ENCODE measurements around the gene SEC61G. TPM values are rescaled to one million over a fixed set of nuclear protein-coding genes. Genes with fewer than 3 reads are reported as not detected.
A peak's percentile ranks its signal among the peaks of the same experiment; 100 is the strongest.

Gene SEC61G
- total and polyA plus RNA-seq, 4 donors, result 95.8 to 153 (median 151) TPM

DNA sequence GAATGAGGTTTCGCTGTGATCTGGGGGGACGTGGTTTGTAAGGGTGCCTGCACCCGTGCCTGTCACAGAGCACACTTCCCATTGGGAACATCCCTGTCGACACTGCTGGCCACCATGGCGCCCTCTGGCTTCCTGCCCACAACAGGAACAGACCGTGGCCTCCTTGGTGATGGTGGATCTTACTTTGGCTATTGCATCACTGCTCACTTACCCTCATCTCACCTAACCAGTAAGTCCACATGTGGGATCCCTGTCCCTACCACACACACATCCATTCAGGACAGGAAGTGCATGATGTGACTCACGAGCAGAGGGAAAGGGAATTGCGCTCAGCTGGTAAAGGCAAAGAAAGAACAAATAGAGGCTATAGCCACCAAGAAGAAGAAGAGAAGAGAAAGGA is 26.2 kb upstream of the SEC61G start:
- Histone ChIP-seq H3K9me3 (ENCODE audit: control insufficient read depth, insufficient read depth, low read length) (no peaks in the 10 kb centered on the region), H3K4me3 (ENCODE audit: low read depth, low read length) (no peak overlapping the region), H3K27me3 (ENCODE audit: control insufficient read depth, insufficient read depth, low read length) (no peaks in the 10 kb centered on the region), H3K36me3 (ENCODE audit: control insufficient read depth, insufficient read depth, low read length) (no peaks in the 10 kb centered on the region), H3K4me1 (ENCODE audit: control insufficient read depth, insufficient read depth, low read length) (peaks cover 3% of the 10 kb centered on the region), H3K27ac (ENCODE audit: low read depth, low read length) (no peak overlapping the region)
- no peak for DNase-seq (ENCODE audit: low read depth in 4 of 6, low spot score in 6 of 6)
- WGBS (ENCODE audit: insufficient coverage), result 88% methylated on average over 7 of the region's 8 CpGs

GRCh38 chr7:54783952-54784351 is 24.9 kb upstream of the SEC61G start:
- no peaks in the 10 kb centered on the region for H3K27me3 ChIP-seq (ENCODE audit: control insufficient read depth, insufficient read depth, low read length)
- no peak overlapping the region for H3K27ac ChIP-seq (ENCODE audit: low read depth, low read length)
- no peak overlapping the region for H3K4me3 ChIP-seq (ENCODE audit: low read depth, low read length)
- H3K9me3 ChIP-seq (ENCODE audit: control insufficient read depth, insufficient read depth, low read length), result no peaks in the 10 kb centered on the region
- no peak for DNase-seq (ENCODE audit: low read depth in 4 of 6, low spot score in 6 of 6)
- H3K36me3 ChIP-seq (ENCODE audit: control insufficient read depth, insufficient read depth, low read length), result no peaks in the 10 kb centered on the region
- peaks cover 2% of the 10 kb centered on the region for H3K4me1 ChIP-seq (ENCODE audit: control insufficient read depth, insufficient read depth, low read length)
- 100% methylated on average over 2 of the region's 4 CpGs for WGBS (ENCODE audit: insufficient coverage)

DNA sequence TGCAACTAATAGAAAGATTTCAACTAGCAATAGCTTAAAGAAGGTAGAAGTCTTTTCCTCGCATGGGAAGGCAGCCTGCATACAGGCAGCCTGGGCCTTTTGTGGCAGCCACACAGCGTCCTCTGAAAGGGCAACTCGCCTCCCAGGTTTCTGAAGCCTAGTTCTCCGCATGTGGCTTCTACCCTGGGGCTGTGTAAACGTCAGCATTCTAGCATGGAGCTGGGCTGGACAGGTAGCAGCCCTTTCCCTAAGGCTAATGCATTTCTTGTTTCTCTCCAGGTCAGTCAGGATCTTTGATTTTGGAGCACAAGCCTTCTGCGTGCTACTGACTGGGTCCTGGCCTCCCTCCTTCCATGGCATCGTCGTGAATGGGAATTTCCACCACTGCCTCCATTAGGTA is 23.8 kb upstream of the SEC61G start:
- H3K9me3 ChIP-seq (ENCODE audit: control insufficient read depth, insufficient read depth, low read length), result no peaks in the 10 kb centered on the region
- no peak overlapping the region for H3K4me3 ChIP-seq (ENCODE audit: low read depth, low read length)
- H3K36me3 ChIP-seq (ENCODE audit: control insufficient read depth, insufficient read depth, low read length), result no peaks in the 10 kb centered on the region
- no peak for DNase-seq (ENCODE audit: low read depth in 4 of 6, low spot score in 6 of 6)
- WGBS (ENCODE audit: insufficient coverage), result 86% methylated on average over 8 of the region's 8 CpGs
- H3K27me3 ChIP-seq (ENCODE audit: control insufficient read depth, insufficient read depth, low read length), result no peaks in the 10 kb centered on the region
- no peak overlapping the region for H3K27ac ChIP-seq (ENCODE audit: low read depth, low read length)
- H3K4me1 ChIP-seq (ENCODE audit: control insufficient read depth, insufficient read depth, low read length), result no peaks in the 10 kb centered on the region

- H3K4me1 ChIP-seq (ENCODE audit: control insufficient read depth, insufficient read depth, low read length), result no peaks in the 10 kb centered on the region
- no peaks in the 10 kb centered on the region for H3K27me3 ChIP-seq (ENCODE audit: control insufficient read depth, insufficient read depth, low read length)
- no peaks in the 10 kb centered on the region for H3K36me3 ChIP-seq (ENCODE audit: control insufficient read depth, insufficient read depth, low read length)
- no peak overlapping the region for H3K4me3 ChIP-seq (ENCODE audit: low read depth, low read length)
- no peak for DNase-seq (ENCODE audit: low read depth in 4 of 6, low spot score in 6 of 6)
- H3K9me3 ChIP-seq (ENCODE audit: control insufficient read depth, insufficient read depth, low read length), result no peaks in the 10 kb centered on the region
- H3K27ac ChIP-seq (ENCODE audit: low read depth, low read length), result no peak overlapping the region
- 86% methylated on average over 10 of the region's 10 CpGs for WGBS (ENCODE audit: insufficient coverage)
These were observed 23.3 kb upstream of the SEC61G start for GRCh38 chr7:54782314-54782713.

DNA sequence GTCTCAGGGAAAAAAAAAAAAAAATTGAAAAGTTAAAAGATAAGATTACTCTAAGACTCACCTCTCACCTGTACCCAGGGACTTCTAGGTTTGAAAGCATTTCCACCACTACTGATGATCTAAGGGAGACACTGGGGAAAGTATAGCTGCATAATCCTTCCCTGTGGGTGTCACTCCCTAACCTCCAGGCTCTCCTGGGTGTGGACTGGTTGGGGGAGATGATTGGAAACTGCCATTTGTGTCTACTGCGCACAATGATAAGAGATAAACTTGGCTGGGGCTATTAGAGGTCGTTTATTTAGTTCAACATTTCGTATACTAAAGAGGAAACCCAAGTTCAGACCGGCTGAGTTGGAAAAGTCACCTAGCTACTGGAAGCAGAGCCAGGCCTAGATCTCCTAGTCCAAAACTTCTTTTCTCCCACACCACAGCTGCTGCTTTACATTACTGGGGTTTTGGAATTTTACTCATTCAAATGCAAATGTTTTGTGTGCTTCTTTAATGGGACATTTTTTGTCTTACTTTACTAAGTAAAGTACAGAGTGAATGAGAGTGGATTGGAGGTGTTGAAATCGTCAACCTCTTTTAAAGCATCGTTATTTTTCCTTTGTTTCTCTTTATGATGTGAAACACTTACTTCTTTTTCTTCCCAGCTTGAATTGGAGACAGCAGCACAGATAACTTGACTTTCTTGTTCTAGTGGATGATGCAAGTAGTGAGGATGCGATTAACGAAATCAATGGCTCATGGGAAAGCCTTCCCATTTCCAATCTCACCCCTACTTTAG is 22.3 kb upstream of the SEC61G start:
- no CpG with 5 or more reads among the region's 8 CpGs for WGBS (ENCODE audit: insufficient coverage)
- Histone ChIP-seq H3K4me3 (ENCODE audit: low read depth, low read length) (no peak overlapping the region), H3K4me1 (ENCODE audit: control insufficient read depth, insufficient read depth, low read length) (no peaks in the 10 kb centered on the region), H3K36me3 (ENCODE audit: control insufficient read depth, insufficient read depth, low read length) (no peaks in the 10 kb centered on the region), H3K9me3 (ENCODE audit: control insufficient read depth, insufficient read depth, low read length) (no peaks in the 10 kb centered on the region), H3K27ac (ENCODE audit: low read depth, low read length) (no peak overlapping the region), H3K27me3 (ENCODE audit: control insufficient read depth, insufficient read depth, low read length) (no peaks in the 10 kb centered on the region)
- DNase-seq (ENCODE audit: low read depth in 4 of 6, low spot score in 6 of 6), result peak in 2 of 6 donors; percentile 6 to 68

GRCh38 chr7:54780490-54780889 is 21.5 kb upstream of the SEC61G start:
- Histone ChIP-seq H3K4me3 (ENCODE audit: low read depth, low read length) (no peak overlapping the region), H3K36me3 (ENCODE audit: control insufficient read depth, insufficient read depth, low read length) (no peaks in the 10 kb centered on the region), H3K27ac (ENCODE audit: low read depth, low read length) (no peak overlapping the region), H3K9me3 (ENCODE audit: control insufficient read depth, insufficient read depth, low read length) (no peaks in the 10 kb centered on the region), H3K4me1 (ENCODE audit: control insufficient read depth, insufficient read depth, low read length) (no peaks in the 10 kb centered on the region), H3K27me3 (ENCODE audit: control insufficient read depth, insufficient read depth, low read length) (no peaks in the 10 kb centered on the region)
- no CpG with 5 or more reads among the region's 5 CpGs for WGBS (ENCODE audit: insufficient coverage)
- DNase-seq (ENCODE audit: low read depth in 4 of 6, low spot score in 6 of 6), result no peak

- Histone ChIP-seq H3K9me3 (ENCODE audit: control insufficient read depth, insufficient read depth, low read length) (no peaks in the 10 kb centered on the region), H3K36me3 (ENCODE audit: control insufficient read depth, insufficient read depth, low read length) (no peaks in the 10 kb centered on the region), H3K4me3 (ENCODE audit: low read depth, low read length) (no peak overlapping the region), H3K27ac (ENCODE audit: low read depth, low read length) (no peak overlapping the region), H3K4me1 (ENCODE audit: control insufficient read depth, insufficient read depth, low read length) (no peaks in the 10 kb centered on the region), H3K27me3 (ENCODE audit: control insufficient read depth, insufficient read depth, low read length) (no peaks in the 10 kb centered on the region)
- WGBS (ENCODE audit: insufficient coverage), result 100% methylated on average over 2 of the region's 7 CpGs
- no peak for DNase-seq (ENCODE audit: low read depth in 4 of 6, low spot score in 6 of 6)
These were observed 19.9 kb upstream of the SEC61G start for GRCh38 chr7:54778696-54779540.

GRCh38 chr7:54778166-54778565 is 19.2 kb upstream of the SEC61G start:
- Histone ChIP-seq H3K27ac (ENCODE audit: low read depth, low read length) (no peak overlapping the region), H3K4me3 (ENCODE audit: low read depth, low read length) (no peak overlapping the region), H3K4me1 (ENCODE audit: control insufficient read depth, insufficient read depth, low read length) (no peaks in the 10 kb centered on the region), H3K27me3 (ENCODE audit: control insufficient read depth, insufficient read depth, low read length) (no peaks in the 10 kb centered on the region), H3K36me3 (ENCODE audit: control insufficient read depth, insufficient read depth, low read length) (no peaks in the 10 kb centered on the region), H3K9me3 (ENCODE audit: control insufficient read depth, insufficient read depth, low read length) (no peaks in the 10 kb centered on the region)
- DNase-seq (ENCODE audit: low read depth in 4 of 6, low spot score in 6 of 6), result no peak
- 50% methylated on average over 3 of the region's 9 CpGs for WGBS (ENCODE audit: insufficient coverage)

DNA sequence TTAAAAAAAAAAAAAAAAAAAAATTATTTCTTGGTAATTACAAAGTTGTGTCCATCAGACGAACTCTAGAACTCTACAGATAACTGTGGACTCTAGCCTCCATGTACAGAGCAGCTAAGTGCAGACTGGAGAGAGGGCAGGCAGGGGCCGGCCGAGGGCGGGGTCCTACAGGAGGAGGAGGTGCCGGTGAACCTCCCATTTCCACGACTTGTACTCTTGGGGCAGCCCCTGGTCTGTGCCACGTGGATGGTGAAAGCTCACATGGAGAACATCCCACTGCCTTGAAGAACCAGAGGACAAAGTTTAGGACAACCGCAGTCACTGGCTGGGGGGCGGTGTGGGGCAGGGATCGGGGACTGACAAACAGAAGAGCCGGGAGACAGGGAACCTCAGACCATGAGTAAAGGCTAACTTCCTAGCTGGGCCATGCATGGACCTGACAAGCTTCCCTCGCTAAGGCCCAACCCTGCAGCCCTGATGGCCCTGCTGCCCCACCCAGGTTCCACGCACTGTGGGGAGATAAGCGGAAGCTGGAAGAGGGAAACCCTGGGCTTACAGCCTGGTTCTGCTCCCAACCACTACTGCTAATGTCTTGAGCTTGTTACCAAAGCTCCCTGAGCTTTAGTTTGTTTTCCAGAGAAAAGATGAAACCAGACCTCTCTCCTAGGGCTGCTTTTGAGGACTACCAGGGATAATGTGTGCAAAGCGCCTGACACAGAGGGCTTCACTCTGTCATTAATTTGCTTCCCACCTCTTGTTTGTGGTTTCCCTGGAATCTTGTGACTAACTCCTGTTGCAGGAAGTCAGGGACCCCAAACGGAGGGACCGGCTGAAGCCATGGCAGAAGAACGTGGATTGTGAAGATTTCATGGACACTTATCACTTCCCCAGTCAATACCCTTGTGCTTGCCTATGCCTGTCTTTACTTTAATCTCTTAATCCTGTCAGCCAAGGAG is 16.1 kb upstream of the SEC61G start:
- H3K9me3 ChIP-seq (ENCODE audit: control insufficient read depth, insufficient read depth, low read length), result no peaks in the 10 kb centered on the region
- no peaks in the 10 kb centered on the region for H3K36me3 ChIP-seq (ENCODE audit: control insufficient read depth, insufficient read depth, low read length)
- H3K27ac ChIP-seq (ENCODE audit: low read depth, low read length), result no peak overlapping the region
- H3K27me3 ChIP-seq (ENCODE audit: control insufficient read depth, insufficient read depth, low read length), result no peaks in the 10 kb centered on the region
- H3K4me3 ChIP-seq (ENCODE audit: low read depth, low read length), result no peak overlapping the region
- DNase-seq (ENCODE audit: low read depth in 4 of 6, low spot score in 6 of 6), result no peak
- 94% methylated on average over 12 of the region's 18 CpGs for WGBS (ENCODE audit: insufficient coverage)
- no peaks in the 10 kb centered on the region for H3K4me1 ChIP-seq (ENCODE audit: control insufficient read depth, insufficient read depth, low read length)
